Ovary (tissue), 9 donors: ENCODE data around the gene SLC30A3. TPM values are rescaled to one million over a fixed set of nuclear protein-coding genes. Genes with fewer than 3 reads are reported as not detected.

Experiments used
- DNase-seq, 5 donors: peaks; one replicate each; pipeline ENCODE4 v3.0.0-alpha.2; 2019 to 2020
- H3K27ac ChIP-seq, 2 donors: fragments of 200-600 bp; one replicate each; pipeline versions ENCODE4 v1.5.1 to v1.8.0; 2019 to 2022
- H3K27me3 ChIP-seq: fragments of 200-600 bp; one replicate; pipeline ENCODE4 v1.8.0; 2022
- H3K36me3 ChIP-seq: fragments of 200-600 bp; sonication (generic); one replicate; pipeline ENCODE4 v1.5.1; 2019
- H3K4me1 ChIP-seq: one replicate; pipeline ENCODE4 v1.8.1; 2013; ENCODE audit warnings: mild to moderate bottlenecking, moderate library complexity; ENCODE audit not compliant: insufficient read depth
- H3K4me3 ChIP-seq: fragments of 200-600 bp; sonication (generic); one replicate; pipeline ENCODE4 v1.5.1; 2017
- H3K9me3 ChIP-seq, 2 donors: fragments of 200-600 bp in 1 of 2; sonication (generic) in 1 of 2; one replicate each; pipeline versions ENCODE4 v1.5.1 to v1.8.1; 2013 to 2019; ENCODE audit warnings: mild to moderate bottlenecking in 1 of 2, moderate library complexity in 1 of 2
- EP300 ChIP-seq: sonication (generic); formaldehyde crosslinking; IDR thresholded peaks from one replicate; pipeline ENCODE4 v1.6.1; 2017; ENCODE audit warnings: antibody characterized with exemption
- POLR2A ChIP-seq: fragments of 450-650 bp; IDR thresholded peaks from one replicate; pipeline ENCODE4 v1.6.1; 2017; ENCODE audit warnings: antibody characterized with exemption, mild to moderate bottlenecking, moderate library complexity
- WGBS, 3 donors: extraction: QIAGEN DNeasy Blood & Tissue Kit in 1 of 3; methylation state at CpG; one replicate each; pipeline versions ENCODE4 v1.1.5 to v1.1.7; 2013 to 2017; 5-methylcytosine and 5-hydroxymethylcytosine counted together
- intact Hi-C, 4 donors: fragments of 100-400 bp; cut with DNase I; formaldehyde crosslinking; loops; one replicate each; pipeline versions ENCODE4 v1.11.0 to v1.15.1; 2022 to 2023
- polyA plus RNA-seq, 2 donors: library from polyadenylated mRNA; stranded (reverse); fragments of 200-250 nt in 1 of 2; fragments of 350-450 nt in 1 of 2; fragmentation: Illumina TruSeq in 1 of 2; extraction: RNeasy Lipid Tissue Mini Kit (QIAGEN cat#74804) in 1 of 2; gene quantifications; one replicate each; pipeline ENCODE4 v1.2.3, GENCODE V29; 2013 to 2014
- total RNA-seq, 7 donors: library from RNA; depleted of rRNA in 2 of 7; stranded (reverse); fragments of >200 nt in 2 of 7; fragmentation: NEBNext Ultra II Directional in 3 of 7; extraction: Animal tissue kit (Norgen Biotek cat#: 25700) in 3 of 7; gene quantifications; one replicate each; pipeline versions ENCODE4 v1.1.0 to v1.2.4, GENCODE V29; 2016 to 2023
- TF ChIP-seq, protein P1 (sequence below), 3 donors: fragments of 450-650 bp in 2 of 3; fragments of 200-600 bp in 1 of 3; IDR thresholded peaks; one replicate each; pipeline versions ENCODE4 v1.5.1 to v1.8.0; 2016 to 2022; ENCODE audit warnings: antibody characterized with exemption in 3 of 3, mild to moderate bottlenecking in 1 of 3
- donor health status: DM: no; HTN: no; CAD: no; lungs with moderate emphysema.
- donor health status: DM: no; HTN: no; CAD: no.
- donor health status: Bipolar disorder and iron deficiency.
- donor health status: DM: yes; HTN: yes; CAD: no.
- donor health status: DM: no; HTN: no; CAD: no.
- donor health status: DM: yes; HTN: yes; CAD: no.

Gene SLC30A3
- total and polyA plus RNA-seq, 9 donors, result 0.23 to 1.1 (median 0.36) TPM; not detected in 3

DNA sequence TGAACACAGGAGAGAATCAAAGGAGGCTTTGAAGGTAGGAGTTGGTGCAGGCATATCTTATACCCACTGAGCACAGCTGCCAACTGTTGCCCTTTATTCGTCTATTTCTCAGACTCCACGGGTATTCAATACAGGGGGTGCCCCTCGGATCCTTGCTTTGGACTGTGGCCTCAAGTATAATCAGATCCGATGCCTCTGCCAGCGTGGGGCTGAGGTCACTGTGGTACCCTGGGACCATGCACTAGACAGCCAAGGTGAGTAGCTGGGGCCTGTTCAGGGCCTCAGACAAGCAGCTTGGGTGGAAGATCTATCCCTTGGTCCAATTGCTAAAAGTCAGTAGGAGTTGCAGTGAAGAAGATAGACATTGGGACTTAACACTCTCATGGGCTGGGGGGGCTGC, 40.4 kb downstream of the SLC30A3 start:
- TF ChIP-seq EP300, result no peak
- TF ChIP-seq POLR2A, result no peak
- Histone ChIP-seq H3K27me3 (no peaks in the 10 kb centered on the region), H3K36me3 (no peaks in the 10 kb centered on the region), H3K4me1 (no peaks in the 10 kb centered on the region), H3K4me3 (no peak overlapping the region), H3K9me3 (no peaks in the 10 kb centered on the region), H3K27ac (no peak overlapping the region)
- intact Hi-C loops, result no loop called here
- no peak for DNase-seq
- WGBS, 3 donors, result 90 to 93% (median 92%) methylated on average over 5 of the region's 5 CpGs

DNA sequence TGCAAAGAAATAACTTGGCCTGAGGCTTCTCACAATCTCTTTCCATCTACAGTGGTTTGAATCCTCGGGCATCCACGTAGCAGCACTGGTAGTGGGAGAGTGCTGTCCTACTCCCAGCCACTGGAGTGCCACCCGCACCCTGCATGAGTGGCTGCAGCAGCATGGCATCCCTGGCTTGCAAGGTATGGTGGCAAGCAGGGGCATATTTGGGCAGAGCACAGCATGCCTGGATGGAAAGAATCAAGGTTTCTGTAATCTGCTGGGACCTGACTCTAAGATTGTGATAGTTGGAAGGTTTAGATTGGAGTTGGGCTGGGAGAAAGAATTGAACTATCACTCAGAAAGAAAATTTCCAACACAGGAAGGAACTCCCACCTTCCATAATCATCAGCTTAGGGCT, 41.7 kb downstream of the SLC30A3 start:
- 85 to 92% (median 89%) methylated on average over 3 of the region's 3 CpGs for WGBS, 3 donors
- no peak overlapping the region for H3K4me3 ChIP-seq
- peaks cover 3% of the 10 kb centered on the region for H3K4me1 ChIP-seq
- H3K27me3 ChIP-seq, result no peaks in the 10 kb centered on the region
- intact Hi-C loops, result no loop called here
- no peaks in the 10 kb centered on the region for H3K9me3 ChIP-seq
- H3K36me3 ChIP-seq, result no peaks in the 10 kb centered on the region
- DNase-seq, result no peak
- no peak for TF ChIP-seq EP300
- no peak for TF ChIP-seq POLR2A
- TF ChIP-seq, protein P1, sequence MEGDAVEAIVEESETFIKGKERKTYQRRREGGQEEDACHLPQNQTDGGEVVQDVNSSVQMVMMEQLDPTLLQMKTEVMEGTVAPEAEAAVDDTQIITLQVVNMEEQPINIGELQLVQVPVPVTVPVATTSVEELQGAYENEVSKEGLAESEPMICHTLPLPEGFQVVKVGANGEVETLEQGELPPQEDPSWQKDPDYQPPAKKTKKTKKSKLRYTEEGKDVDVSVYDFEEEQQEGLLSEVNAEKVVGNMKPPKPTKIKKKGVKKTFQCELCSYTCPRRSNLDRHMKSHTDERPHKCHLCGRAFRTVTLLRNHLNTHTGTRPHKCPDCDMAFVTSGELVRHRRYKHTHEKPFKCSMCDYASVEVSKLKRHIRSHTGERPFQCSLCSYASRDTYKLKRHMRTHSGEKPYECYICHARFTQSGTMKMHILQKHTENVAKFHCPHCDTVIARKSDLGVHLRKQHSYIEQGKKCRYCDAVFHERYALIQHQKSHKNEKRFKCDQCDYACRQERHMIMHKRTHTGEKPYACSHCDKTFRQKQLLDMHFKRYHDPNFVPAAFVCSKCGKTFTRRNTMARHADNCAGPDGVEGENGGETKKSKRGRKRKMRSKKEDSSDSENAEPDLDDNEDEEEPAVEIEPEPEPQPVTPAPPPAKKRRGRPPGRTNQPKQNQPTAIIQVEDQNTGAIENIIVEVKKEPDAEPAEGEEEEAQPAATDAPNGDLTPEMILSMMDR (IDR thresholded peaks at IDR 0.05), result no peak
- H3K27ac ChIP-seq, result no peak overlapping the region

DNA sequence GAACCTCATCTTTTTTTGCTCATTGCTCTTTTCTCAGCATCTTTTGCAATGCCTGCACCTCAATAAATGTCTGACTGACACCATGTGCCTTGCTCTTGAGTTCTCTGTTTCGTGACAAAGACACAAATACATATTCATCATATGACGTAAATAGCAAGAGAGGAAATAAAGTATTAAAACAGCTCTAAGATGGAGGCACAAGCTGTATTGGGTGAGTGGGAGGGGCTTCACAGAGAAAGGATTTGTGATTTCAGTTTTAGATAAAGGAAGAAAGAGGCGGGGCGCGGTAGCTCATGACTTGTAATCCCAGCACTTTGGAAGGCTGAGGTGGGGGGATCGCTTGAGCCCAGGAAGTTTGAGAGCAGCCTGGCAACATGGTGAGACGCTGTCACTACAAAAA, 42.8 kb downstream of the SLC30A3 start:
- peaks cover 3% of the 10 kb centered on the region for H3K4me1 ChIP-seq
- TF ChIP-seq POLR2A (no peak), EP300 (no peak)
- TF ChIP-seq, protein P1 (IDR thresholded peaks at IDR 0.05), result no peak
- no peaks in the 10 kb centered on the region for H3K36me3 ChIP-seq
- WGBS, 3 donors, result 97 to 98% (median 97%) methylated on average over 7 of the region's 7 CpGs
- no peaks in the 10 kb centered on the region for H3K27me3 ChIP-seq
- no peak overlapping the region for H3K27ac ChIP-seq
- no peak overlapping the region for H3K4me3 ChIP-seq
- no peaks in the 10 kb centered on the region for H3K9me3 ChIP-seq
- no peak for DNase-seq
- intact Hi-C loops, result no loop called here

DNA sequence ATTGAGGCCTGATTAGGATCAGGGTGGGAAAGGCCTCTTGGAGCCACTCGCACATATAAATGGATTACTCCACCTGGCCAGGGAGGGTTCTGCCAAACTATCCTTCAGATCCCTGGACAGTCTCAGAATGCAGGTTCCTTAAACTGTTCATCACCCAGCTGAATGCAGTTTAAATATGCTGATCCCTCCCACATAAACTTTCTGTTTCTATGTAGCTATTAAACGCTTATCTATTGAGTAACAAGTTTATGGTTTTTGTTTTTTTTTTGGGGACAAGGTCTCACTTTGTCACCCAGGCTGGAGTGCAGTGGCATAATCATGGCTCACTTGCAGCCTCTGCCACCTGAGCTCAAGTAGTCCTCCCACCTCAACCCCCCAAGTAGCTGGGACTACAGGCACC, 43.8 kb downstream of the SLC30A3 start:
- Histone ChIP-seq H3K4me3 (no peak overlapping the region), H3K36me3 (no peaks in the 10 kb centered on the region), H3K9me3 (no peaks in the 10 kb centered on the region), H3K4me1 (peaks cover 3% of the 10 kb centered on the region), H3K27ac (no peak overlapping the region), H3K27me3 (no peaks in the 10 kb centered on the region)
- 79 to 80% (median 80%) methylated on average over 2 of the region's 2 CpGs for WGBS, 3 donors
- no peak for DNase-seq
- no peak for TF ChIP-seq POLR2A
- TF ChIP-seq, protein P1 (IDR thresholded peaks at IDR 0.05), result no peak
- TF ChIP-seq EP300, result no peak
- intact Hi-C loops, result no loop called here

DNA sequence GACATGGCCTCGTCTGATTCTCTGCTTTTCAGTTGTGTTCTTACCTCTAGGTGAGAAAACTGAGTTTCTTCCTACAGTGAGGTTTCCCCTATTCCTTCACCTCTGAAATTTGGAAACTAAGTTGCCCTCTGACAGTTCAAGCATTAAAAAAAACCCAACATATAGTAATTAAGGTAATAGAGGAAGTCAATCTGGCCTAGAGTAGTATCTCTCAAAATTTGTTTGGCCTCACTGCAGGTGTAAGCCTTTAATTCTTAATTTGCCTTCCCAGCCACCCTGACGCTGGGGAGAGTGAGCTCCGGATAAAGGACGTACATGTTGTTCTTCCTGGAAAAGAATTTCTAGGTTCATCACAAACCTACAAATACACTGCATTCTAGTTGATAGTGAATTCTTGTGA, 44.2 kb downstream of the SLC30A3 start:
- DNase-seq, result no peak
- intact Hi-C loops, result no loop called here
- peaks cover 3% of the 10 kb centered on the region for H3K4me1 ChIP-seq
- TF ChIP-seq EP300 (no peak), POLR2A (no peak)
- TF ChIP-seq, protein P1 (IDR thresholded peaks at IDR 0.05), result no peak
- H3K27me3 ChIP-seq, result no peaks in the 10 kb centered on the region
- WGBS, 3 donors, result 78 to 81% (median 79%) methylated on average over 4 of the region's 4 CpGs
- no peak overlapping the region for H3K4me3 ChIP-seq
- no peaks in the 10 kb centered on the region for H3K9me3 ChIP-seq
- H3K36me3 ChIP-seq, result no peaks in the 10 kb centered on the region
- no peak overlapping the region for H3K27ac ChIP-seq
